ENCODE data around the gene FOXD1. TPM values are rescaled to one million over a fixed set of nuclear protein-coding genes. Genes with fewer than 3 reads are reported as not detected.

The FOXD1 gene
- total RNA-seq, 2 donors from 2014 or later: 10.2 to 15.8 TPM

- DNase-seq (ENCODE audit: low spot score): no peak
- intact Hi-C loops (cut with DNase I): loop anchor here in 1 of 2 donors (10.0 kb wide), 1 partner anchor 360 kb away; no protein-coding TSS in a partner anchor
Measured at GRCh38 chr5:73444499-73445438, 3.8 kb downstream of the FOXD1 start.

- no peak for DNase-seq (ENCODE audit: low spot score)
- intact Hi-C loops (cut with DNase I): loop anchor here in 1 of 2 donors (10.0 kb wide), 1 partner anchor 359 kb away; no protein-coding TSS in a partner anchor
Measured at GRCh38 chr5:73443829-73444498, 4.6 kb downstream of the FOXD1 start.

GRCh38 chr5:73442996-73443627, 5.5 kb downstream of the FOXD1 start:
- DNase-seq (ENCODE audit: low spot score): no peak
- intact Hi-C loops (cut with DNase I): loop anchor here in 1 of 2 donors (10.0 kb wide), 1 partner anchor 358 kb away; no protein-coding TSS in a partner anchor

GRCh38 chr5:73442231-73442811, 6.3 kb downstream of the FOXD1 start:
- intact Hi-C loops (cut with DNase I): loop anchor here in 1 of 2 donors (10.0 kb wide), 1 partner anchor 358 kb away; no protein-coding TSS in a partner anchor
- no peak for DNase-seq (ENCODE audit: low spot score)

GRCh38 chr5:73441378-73441777, 7.2 kb downstream of the FOXD1 start:
- no peak for DNase-seq (ENCODE audit: low spot score)
- intact Hi-C loops (cut with DNase I): loop anchor here in 1 of 2 donors (10.0 kb wide), 1 partner anchor 357 kb away; no protein-coding TSS in a partner anchor

GRCh38 chr5:73440262-73440661, 8.3 kb downstream of the FOXD1 start:
- intact Hi-C loops (cut with DNase I): loop anchor here in 1 of 2 donors (10.0 kb wide), 1 partner anchor 355 kb away; no protein-coding TSS in a partner anchor
- DNase-seq (ENCODE audit: low spot score): no peak

- intact Hi-C loops (cut with DNase I): no loop called here
Measured at GRCh38 chr5:73438645-73439470, 9.7 kb downstream of the FOXD1 start.

GRCh38 chr5:73437777-73438644, 10.6 kb downstream of the FOXD1 start:
- DNase-seq (ENCODE audit: low spot score): no peak
- intact Hi-C loops (cut with DNase I): no loop called here

More at GRCh38 chr5:73438645-73439470, 9.7 kb downstream of the FOXD1 start:
- no peak for DNase-seq (ENCODE audit: low spot score)

- intact Hi-C loops (cut with DNase I): no loop called here
- DNase-seq (ENCODE audit: low spot score): peak; percentile 87
Measured at GRCh38 chr5:73437101-73437776, 11.3 kb downstream of the FOXD1 start.

- intact Hi-C loops (cut with DNase I): no loop called here
- DNase-seq (ENCODE audit: low spot score): no peak
Measured at GRCh38 chr5:73436535-73437100, 12.0 kb downstream of the FOXD1 start.

- DNase-seq (ENCODE audit: low spot score): no peak
- intact Hi-C loops (cut with DNase I): no loop called here
Measured at GRCh38 chr5:73435759-73436534, 12.6 kb downstream of the FOXD1 start.

GRCh38 chr5:73434907-73435306, 13.7 kb downstream of the FOXD1 start:
- no peak for DNase-seq (ENCODE audit: low spot score)
- intact Hi-C loops (cut with DNase I): no loop called here

GRCh38 chr5:73434461-73434860, 14.1 kb downstream of the FOXD1 start:
- intact Hi-C loops (cut with DNase I): no loop called here
- no peak for DNase-seq (ENCODE audit: low spot score)

- intact Hi-C loops (cut with DNase I): no loop called here
- no peak for DNase-seq (ENCODE audit: low spot score)
Measured at GRCh38 chr5:73433982-73434342, 14.6 kb downstream of the FOXD1 start.

GRCh38 chr5:73433272-73433981, 15.2 kb downstream of the FOXD1 start:
- intact Hi-C loops (cut with DNase I): no loop called here
- DNase-seq (ENCODE audit: low spot score): no peak
